PC-9 (cell line): ENCODE results near the gene CNTNAP2.

Experiments used
- EZH2 ChIP-seq: fragments of 200-600 bp; sonication (generic); IDR thresholded peaks from 2 replicates; pipeline ENCODE4 v1.8.0; 2017; ENCODE audit warnings: antibody characterized with exemption, low read depth
- TF ChIP-seq, protein P1 (sequence below): fragments of 200-600 bp; sonication (generic); conservative IDR thresholded peaks from 2 replicates; pipeline ENCODE4 v1.6.1; 2017; ENCODE audit warnings: mixed run types, antibody characterized with exemption, mild to moderate bottlenecking, moderate library complexity

DNA sequence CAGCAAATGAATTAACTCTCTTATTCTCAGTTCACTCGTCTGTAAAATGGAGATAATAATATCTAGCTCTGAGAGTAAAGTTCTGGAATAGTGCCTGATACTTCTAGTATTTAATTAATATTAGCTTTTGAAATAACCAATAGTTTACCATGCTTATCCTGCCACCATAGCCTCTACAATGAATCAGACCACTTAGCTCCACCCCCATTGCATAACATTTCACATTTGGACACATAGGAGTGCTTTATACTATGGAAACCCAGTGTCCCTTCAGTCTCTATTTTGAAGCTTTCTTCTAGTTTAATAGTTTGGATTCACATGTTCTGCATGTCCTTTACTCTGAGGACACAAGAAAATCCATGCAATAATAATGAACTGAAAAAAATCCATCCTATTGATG is 2046.6 kb downstream of the CNTNAP2 start:
- TF ChIP-seq, protein P1, sequence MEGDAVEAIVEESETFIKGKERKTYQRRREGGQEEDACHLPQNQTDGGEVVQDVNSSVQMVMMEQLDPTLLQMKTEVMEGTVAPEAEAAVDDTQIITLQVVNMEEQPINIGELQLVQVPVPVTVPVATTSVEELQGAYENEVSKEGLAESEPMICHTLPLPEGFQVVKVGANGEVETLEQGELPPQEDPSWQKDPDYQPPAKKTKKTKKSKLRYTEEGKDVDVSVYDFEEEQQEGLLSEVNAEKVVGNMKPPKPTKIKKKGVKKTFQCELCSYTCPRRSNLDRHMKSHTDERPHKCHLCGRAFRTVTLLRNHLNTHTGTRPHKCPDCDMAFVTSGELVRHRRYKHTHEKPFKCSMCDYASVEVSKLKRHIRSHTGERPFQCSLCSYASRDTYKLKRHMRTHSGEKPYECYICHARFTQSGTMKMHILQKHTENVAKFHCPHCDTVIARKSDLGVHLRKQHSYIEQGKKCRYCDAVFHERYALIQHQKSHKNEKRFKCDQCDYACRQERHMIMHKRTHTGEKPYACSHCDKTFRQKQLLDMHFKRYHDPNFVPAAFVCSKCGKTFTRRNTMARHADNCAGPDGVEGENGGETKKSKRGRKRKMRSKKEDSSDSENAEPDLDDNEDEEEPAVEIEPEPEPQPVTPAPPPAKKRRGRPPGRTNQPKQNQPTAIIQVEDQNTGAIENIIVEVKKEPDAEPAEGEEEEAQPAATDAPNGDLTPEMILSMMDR = no peak
- no peak for TF ChIP-seq EZH2
